ENCODE measurements around the gene OR52W1.

OR52W1 gene

GRCh38 chr11:6196396-6196795 is 2.6 kb upstream of the OR52W1 start:
- H4K20me1 ChIP-seq (ENCODE audit: insufficient read depth, low read length), result no peaks in the 10 kb centered on the region
- H2AFZ ChIP-seq (ENCODE audit: low read depth, low read length), result no peak overlapping the region
- H3K4me3 ChIP-seq (ENCODE audit: low read length), result no peak overlapping the region
- peaks cover 9% of the 10 kb centered on the region for H3K27me3 ChIP-seq (ENCODE audit: low read depth, low read length)
- H3K79me2 ChIP-seq (ENCODE audit: low read length), result no peaks in the 10 kb centered on the region
- H3K4me1 ChIP-seq (ENCODE audit: low read length), result peaks cover 6% of the 10 kb centered on the region
- TF ChIP-seq CTCF (IDR thresholded peaks at IDR 0.05; ENCODE audit: low read depth, low read length) (no peak), EZH2phosphoT487 (IDR thresholded peaks at IDR 0.05; ENCODE audit: low read depth) (no peak)
- H3K9me3 ChIP-seq (ENCODE audit: insufficient read depth, low read length), result no peaks in the 10 kb centered on the region
- H3K36me3 ChIP-seq (replicated peaks; ENCODE audit: low read depth, low read length), result no peaks in the 10 kb centered on the region
- no peak overlapping the region for H3K27ac ChIP-seq (ENCODE audit: low read length)
- H3K9ac ChIP-seq (ENCODE audit: low read length), result no peak overlapping the region
- no peak overlapping the region for H3K4me2 ChIP-seq (ENCODE audit: low read length)

GRCh38 chr11:6197466-6198200 is 1.4 kb upstream of the OR52W1 start:
- H3K4me1 ChIP-seq (ENCODE audit: low read length), result peaks cover 6% of the 10 kb centered on the region
- H3K36me3 ChIP-seq (replicated peaks; ENCODE audit: low read depth, low read length), result no peaks in the 10 kb centered on the region
- H3K27me3 ChIP-seq (ENCODE audit: low read depth, low read length), result no peaks in the 10 kb centered on the region
- H3K4me2 ChIP-seq (ENCODE audit: low read length), result no peak overlapping the region
- H3K9ac ChIP-seq (ENCODE audit: low read length), result no peak overlapping the region
- H2AFZ ChIP-seq (ENCODE audit: low read depth, low read length), result no peak overlapping the region
- H3K4me3 ChIP-seq (ENCODE audit: low read length), result no peak overlapping the region
- no peaks in the 10 kb centered on the region for H3K9me3 ChIP-seq (ENCODE audit: insufficient read depth, low read length)
- no peaks in the 10 kb centered on the region for H3K79me2 ChIP-seq (ENCODE audit: low read length)
- H3K27ac ChIP-seq (ENCODE audit: low read length), result no peak overlapping the region
- no peaks in the 10 kb centered on the region for H4K20me1 ChIP-seq (ENCODE audit: insufficient read depth, low read length)
- TF ChIP-seq EZH2phosphoT487 (IDR thresholded peaks at IDR 0.05; ENCODE audit: low read depth) (no peak), CTCF (IDR thresholded peaks at IDR 0.05; ENCODE audit: low read depth, low read length) (no peak)

GRCh38 chr11:6200975-6201374 is 2.0 kb downstream of the OR52W1 start:
- no peaks in the 10 kb centered on the region for H4K20me1 ChIP-seq (ENCODE audit: insufficient read depth, low read length)
- H3K36me3 ChIP-seq (replicated peaks; ENCODE audit: low read depth, low read length), result no peaks in the 10 kb centered on the region
- no peak overlapping the region for H2AFZ ChIP-seq (ENCODE audit: low read depth, low read length)
- H3K27me3 ChIP-seq (ENCODE audit: low read depth, low read length), result no peaks in the 10 kb centered on the region
- no peak overlapping the region for H3K9ac ChIP-seq (ENCODE audit: low read length)
- H3K9me3 ChIP-seq (ENCODE audit: insufficient read depth, low read length), result no peaks in the 10 kb centered on the region
- peaks cover 6% of the 10 kb centered on the region for H3K4me1 ChIP-seq (ENCODE audit: low read length)
- no peak overlapping the region for H3K4me3 ChIP-seq (ENCODE audit: low read length)
- H3K4me2 ChIP-seq (ENCODE audit: low read length), result no peak overlapping the region
- H3K79me2 ChIP-seq (ENCODE audit: low read length), result no peaks in the 10 kb centered on the region
- TF ChIP-seq CTCF (IDR thresholded peaks at IDR 0.05; ENCODE audit: low read depth, low read length), result no peak
- TF ChIP-seq EZH2phosphoT487 (IDR thresholded peaks at IDR 0.05; ENCODE audit: low read depth), result no peak
- no peak overlapping the region for H3K27ac ChIP-seq (ENCODE audit: low read length)

GRCh38 chr11:6201481-6201880 is 2.5 kb downstream of the OR52W1 start:
- no peak overlapping the region for H2AFZ ChIP-seq (ENCODE audit: low read depth, low read length)
- no peak for TF ChIP-seq EZH2phosphoT487 (IDR thresholded peaks at IDR 0.05; ENCODE audit: low read depth)
- TF ChIP-seq CTCF (IDR thresholded peaks at IDR 0.05; ENCODE audit: low read depth, low read length), result no peak
- H3K9me3 ChIP-seq (ENCODE audit: insufficient read depth, low read length), result no peaks in the 10 kb centered on the region

More at GRCh38 chr11:6201481-6201880, 2.5 kb downstream of the OR52W1 start:
- Histone ChIP-seq H3K4me1 (ENCODE audit: low read length) (peaks cover 6% of the 10 kb centered on the region), H3K27ac (ENCODE audit: low read length) (no peak overlapping the region), H4K20me1 (ENCODE audit: insufficient read depth, low read length) (no peaks in the 10 kb centered on the region), H3K9ac (ENCODE audit: low read length) (no peak overlapping the region), H3K4me2 (ENCODE audit: low read length) (no peak overlapping the region), H3K27me3 (ENCODE audit: low read depth, low read length) (no peaks in the 10 kb centered on the region), H3K36me3 (replicated peaks; ENCODE audit: low read depth, low read length) (no peaks in the 10 kb centered on the region), H3K79me2 (ENCODE audit: low read length) (no peaks in the 10 kb centered on the region), H3K4me3 (ENCODE audit: low read length) (no peak overlapping the region)

Data from OCI-LY3 (cell line).